OCI-LY1 (cell line): Measurements from ENCODE around the gene MT3.

Experiments
- CTCF ChIP-seq: fragments of 200-600 bp; sonication (generic), shearing (Covaris generic); IDR thresholded peaks from 2 replicates; pipeline ENCODE4 v1.5.1; 2017; ENCODE audit warnings: mild to moderate bottlenecking, antibody characterized with exemption, low read length, moderate library complexity, mixed read lengths
- EZH2 ChIP-seq: fragments of 200-600 bp; sonication (generic), shearing (Covaris generic); IDR thresholded peaks from 2 replicates; pipeline ENCODE4 v1.8.0; 2017; ENCODE audit warnings: borderline replicate concordance, mixed run types, mild to moderate bottlenecking, antibody characterized with exemption, low read length, moderate library complexity, mixed read lengths

- TF ChIP-seq CTCF (no peak), EZH2 (no peak)
Observed at GRCh38 chr16:56608876-56609462, 19.6 kb downstream of the MT3 start.
